H9 (cell line): ENCODE data around the gene PKMYT1. TPM values are rescaled to one million over a fixed set of nuclear protein-coding genes. Genes with fewer than 3 reads are reported as not detected.

ENCODE experiments used
- DNase-seq: peaks from one replicate; pipeline ENCODE4 v3.0.0-alpha.2; 2017
- H2AFZ ChIP-seq: one replicate; pipeline ENCODE4 v1.6.1; 2013; ENCODE audit warnings: mild to moderate bottlenecking, low read length, control low read depth, moderate library complexity
- H2AK5ac ChIP-seq: 2 replicates; pipeline ENCODE4 v1.6.1; 2013; ENCODE audit warnings: low read length, control low read depth, mixed read lengths; ENCODE audit not compliant: insufficient read length
- H2BK120ac ChIP-seq: one replicate; pipeline ENCODE4 v1.6.1; 2013; ENCODE audit warnings: low read depth, mild to moderate bottlenecking, low read length, control low read depth, inconsistent platforms; ENCODE audit not compliant: poor library complexity, severe bottlenecking
- H2BK12ac ChIP-seq: 2 replicates; pipeline ENCODE4 v1.6.1; 2013; ENCODE audit warnings: low read length, control low read depth, mixed read lengths, low read depth; ENCODE audit not compliant: insufficient read length
- H2BK15ac ChIP-seq: 2 replicates; pipeline ENCODE4 v1.6.1; 2013; ENCODE audit warnings: low read depth, low read length, control low read depth
- H2BK20ac ChIP-seq: one replicate; pipeline ENCODE4 v1.6.1; 2013; ENCODE audit warnings: low read depth, mild to moderate bottlenecking, low read length, control low read depth, inconsistent platforms; ENCODE audit not compliant: poor library complexity, severe bottlenecking
- H2BK5ac ChIP-seq: 2 replicates; pipeline ENCODE4 v1.6.1; 2013; ENCODE audit warnings: low read length, control low read depth, mixed read lengths; ENCODE audit not compliant: insufficient read length
- H3K14ac ChIP-seq: 2 replicates; pipeline ENCODE4 v1.6.1; 2013; ENCODE audit warnings: low read length, control low read depth; ENCODE audit not compliant: insufficient read depth
- H3K18ac ChIP-seq: 2 replicates; pipeline ENCODE4 v1.6.1; 2013; ENCODE audit warnings: low read depth, mild to moderate bottlenecking, mixed read lengths, low read length, control low read depth; ENCODE audit not compliant: insufficient read length
- H3K23ac ChIP-seq: 2 replicates; pipeline ENCODE4 v1.6.1; 2013; ENCODE audit warnings: low read length, control low read depth, mixed read lengths, low read depth; ENCODE audit not compliant: insufficient read length
- H3K23me2 ChIP-seq: 2 replicates; pipeline ENCODE4 v1.6.1; 2013; ENCODE audit warnings: low read depth, mild to moderate bottlenecking, mixed read lengths, low read length, control low read depth; ENCODE audit not compliant: insufficient read length, poor library complexity, severe bottlenecking
- H3K27ac ChIP-seq: 2 replicates; pipeline ENCODE4 v1.5.1; 2013; ENCODE audit warnings: low read length, control low read depth, mixed read lengths, low read depth; ENCODE audit not compliant: insufficient read length
- H3K27me3 ChIP-seq: 2 replicates; pipeline ENCODE4 v1.6.1; 2013; ENCODE audit warnings: low read length, control low read depth, inconsistent platforms; ENCODE audit not compliant: insufficient read depth
- H3K4ac ChIP-seq: 2 replicates; pipeline ENCODE4 v1.6.1; 2013; ENCODE audit warnings: low read depth, mild to moderate bottlenecking, control low read depth, inconsistent platforms, low read length, moderate library complexity
- H3K4me1 ChIP-seq: 2 replicates; pipeline ENCODE4 v1.6.1; 2013; ENCODE audit warnings: low read length, control low read depth, inconsistent platforms; ENCODE audit not compliant: insufficient read depth
- H3K4me2 ChIP-seq: 2 replicates; pipeline ENCODE4 v1.6.1; 2013; ENCODE audit warnings: low read length, control low read depth, mixed read lengths; ENCODE audit not compliant: insufficient read length, insufficient read depth
- H3K56ac ChIP-seq: 2 replicates; pipeline ENCODE4 v1.6.1; 2013; ENCODE audit warnings: low read depth, mild to moderate bottlenecking, mixed read lengths, low read length, control low read depth; ENCODE audit not compliant: insufficient read length
- H3K79me1 ChIP-seq: 2 replicates; pipeline ENCODE4 v1.6.1; 2013; ENCODE audit warnings: low read depth, mild to moderate bottlenecking, moderate library complexity, low read length, control low read depth, inconsistent platforms; ENCODE audit not compliant: insufficient read depth, poor library complexity, severe bottlenecking
- H3K79me2 ChIP-seq: 2 replicates; pipeline ENCODE4 v1.6.1; 2013; ENCODE audit warnings: low read length, control low read depth, inconsistent platforms; ENCODE audit not compliant: insufficient read depth
- H3K9ac ChIP-seq: 2 replicates; pipeline ENCODE4 v1.6.1; 2013; ENCODE audit warnings: low read length, control low read depth, mixed read lengths; ENCODE audit not compliant: insufficient read length; ENCODE audit errors: extremely low read depth
- H3K9me3 ChIP-seq: one replicate; pipeline ENCODE4 v1.6.1; 2013; ENCODE audit warnings: low read depth, low read length, inconsistent platforms; ENCODE audit not compliant: control insufficient read depth
- H3T11ph ChIP-seq: one replicate; pipeline ENCODE4 v1.6.1; 2013; ENCODE audit warnings: mild to moderate bottlenecking, low read length, control low read depth, inconsistent platforms
- H4K20me1 ChIP-seq: one replicate; pipeline ENCODE4 v1.6.1; 2013; ENCODE audit not compliant: control insufficient read depth, insufficient read length, insufficient read depth
- H4K5ac ChIP-seq: 2 replicates; pipeline ENCODE4 v1.6.1; 2013; ENCODE audit warnings: low read depth, mild to moderate bottlenecking, mixed read lengths, low read length, control low read depth; ENCODE audit not compliant: insufficient read length
- H4K8ac ChIP-seq: replicated peaks from 2 replicates; pipeline ENCODE4 v1.6.1; 2013; ENCODE audit warnings: low read length, control low read depth, mixed read lengths, low read depth; ENCODE audit not compliant: insufficient read length
- H4K91ac ChIP-seq: 2 replicates; pipeline ENCODE4 v1.6.1; 2013; ENCODE audit warnings: low read depth, mild to moderate bottlenecking, moderate library complexity, mixed read lengths, low read length, control low read depth; ENCODE audit not compliant: insufficient read length
- H3K27ac Mint-ChIP-seq, 3 experiments: 2 replicates in 2 of 3; 3 replicates in 1 of 3; pipeline ENCODE4 v1.8.0; 2020 to 2021; ENCODE audit warnings: mixed read lengths in 3 of 3, mild to moderate bottlenecking in 1 of 3, moderate library complexity in 1 of 3
- H3K27me3 Mint-ChIP-seq: 2 replicates; pipeline ENCODE4 v1.8.0; 2021; ENCODE audit warnings: low read depth, mild to moderate bottlenecking, moderate library complexity, mixed read lengths
- H3K36me3 Mint-ChIP-seq, 3 experiments: 2 replicates in 2 of 3; 3 replicates in 1 of 3; pipeline ENCODE4 v1.8.0; 2020 to 2021; ENCODE audit warnings: low read depth in 3 of 3, mixed read lengths in 3 of 3; ENCODE audit not compliant: insufficient read depth in 1 of 3
- H3K4me1 Mint-ChIP-seq, 2 experiments: 2 replicates each; pipeline ENCODE4 v1.8.0; 2020; ENCODE audit warnings: mixed read lengths in 2 of 2
- H3K4me3 Mint-ChIP-seq, 2 experiments: 2 replicates in 1 of 2; 3 replicates in 1 of 2; pipeline ENCODE4 v1.8.0; 2020 to 2021; ENCODE audit warnings: mild to moderate bottlenecking in 2 of 2, mixed read lengths in 2 of 2, moderate library complexity in 1 of 2
- H3K9me3 Mint-ChIP-seq, 2 experiments: 2 replicates in 1 of 2; 3 replicates in 1 of 2; pipeline ENCODE4 v1.8.0; 2020; ENCODE audit warnings: mild to moderate bottlenecking in 2 of 2, mixed read lengths in 2 of 2, moderate library complexity in 1 of 2
- CTCF ChIP-seq: fragments of 200-600 bp; sonication (generic); conservative IDR thresholded peaks from 3 replicates; pipeline ENCODE4 v1.8.0; 2021; ENCODE audit warnings: antibody characterized with exemption, mild to moderate bottlenecking
- WGBS: extraction: QIAGEN DNeasy Blood & Tissue Kit; methylation state at CpG from one replicate; pipeline ENCODE4 v1.1.7; 2013; ENCODE audit warnings: missing lambda C conversion rate, low lambda C conversion rate, mixed read lengths; ENCODE audit not compliant: insufficient read length; ENCODE audit errors: extremely low coverage; 5-methylcytosine and 5-hydroxymethylcytosine counted together
- total RNA-seq: library from RNA; stranded (reverse); gene quantifications from 2 replicates; pipeline ENCODE4 v1.2.1, GENCODE V29; 2021

The PKMYT1 gene
- total RNA-seq, 1 experiment from 2014 or later: 114 TPM

DNA sequence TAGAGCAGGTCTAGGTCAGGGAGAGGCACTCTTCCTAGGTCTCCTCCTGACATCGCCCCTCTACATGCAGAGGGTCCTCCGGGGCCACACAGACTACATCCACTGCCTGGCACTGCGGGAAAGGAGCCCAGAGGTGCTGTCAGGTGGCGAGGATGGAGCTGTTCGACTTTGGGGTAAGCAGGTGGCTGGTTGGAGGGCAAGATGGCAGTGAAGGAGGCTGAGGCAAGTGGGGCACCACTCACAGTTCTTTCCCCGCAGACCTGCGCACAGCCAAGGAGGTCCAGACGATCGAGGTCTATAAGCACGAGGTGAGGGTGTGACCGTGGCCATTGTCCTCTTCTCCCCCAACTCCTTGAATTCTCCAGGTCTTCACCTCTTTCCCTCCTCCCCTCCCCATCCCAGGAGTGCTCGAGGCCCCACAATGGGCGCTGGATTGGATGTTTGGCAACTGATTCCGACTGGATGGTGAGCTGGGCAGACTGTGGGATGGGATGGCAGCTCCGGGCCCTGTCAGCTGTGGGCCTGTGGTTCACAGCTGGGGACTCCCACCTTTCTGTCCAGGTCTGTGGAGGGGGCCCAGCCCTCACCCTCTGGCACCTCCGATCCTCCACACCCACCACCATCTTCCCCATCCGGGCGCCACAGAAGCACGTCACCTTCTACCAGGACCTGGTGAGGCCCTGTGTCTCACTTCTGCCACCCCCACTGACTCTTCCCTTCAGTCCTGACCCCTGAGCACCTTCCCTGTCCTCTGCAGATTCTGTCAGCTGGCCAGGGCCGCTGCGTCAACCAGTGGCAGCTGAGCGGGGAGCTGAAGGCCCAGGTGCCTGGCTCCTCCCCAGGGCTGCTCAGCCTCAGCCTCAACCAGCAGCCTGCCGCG, 46.6 kb upstream of the PKMYT1 start:
- Histone ChIP-seq H3K27me3 (no peaks in the 10 kb centered on the region), H2AFZ (no peak overlapping the region), H2BK15ac (no peak overlapping the region), H3K79me1 (no peaks in the 10 kb centered on the region), H3K9me3 (no peaks in the 10 kb centered on the region), H2BK12ac (no peak overlapping the region), H3K9ac (no peak overlapping the region), H3K56ac (no peak overlapping the region), H3K4me2 (no peak overlapping the region), H4K8ac (no peak overlapping the region), H3K23me2 (peaks cover 14% of the 10 kb centered on the region), H3K4me1 (peaks cover 2% of the 10 kb centered on the region; the same call in 1 of the 2 replicates), H4K20me1 (no peaks in the 10 kb centered on the region), H4K5ac (no peak overlapping the region), H2BK20ac (no peak overlapping the region), H3K79me2 (no peaks in the 10 kb centered on the region), H2BK5ac (no peak overlapping the region), H3T11ph (no peak overlapping the region), H4K91ac (no peak overlapping the region), H2AK5ac (no peak overlapping the region), H3K14ac (no peak overlapping the region), H2BK120ac (no peak overlapping the region), H3K18ac (no peak overlapping the region), H3K23ac (no peak overlapping the region), H3K27ac (no peak overlapping the region), H3K4ac (no peak overlapping the region)
- peaks cover 20 to 48% of the 10 kb centered on the region in 2 experiments for H3K4me1 Mint-ChIP-seq
- peaks cover 6% of the 10 kb centered on the region for H3K27me3 Mint-ChIP-seq
- no peak overlapping the region for H3K4me3 Mint-ChIP-seq
- WGBS: no CpG with 5 or more reads among the region's 24 CpGs
- no peak for TF ChIP-seq CTCF
- peak overlapping the region in 1 of 3 experiments; percentile 40; a peak in 1 of 7 replicates for H3K27ac Mint-ChIP-seq
- no peaks in the 10 kb centered on the region for H3K9me3 Mint-ChIP-seq
- peaks cover 14 to 43% (median 42%) of the 10 kb centered on the region in 3 experiments for H3K36me3 Mint-ChIP-seq
- DNase-seq: peak; percentile 37
